ENCODE results near the gene PSMA4.
"Not testable (repeated sequence)": the region's sequence is repeated elsewhere in the genome, so short reads cannot be mapped to it uniquely, and the experiment has no call there.

PSMA4 gene

DNA sequence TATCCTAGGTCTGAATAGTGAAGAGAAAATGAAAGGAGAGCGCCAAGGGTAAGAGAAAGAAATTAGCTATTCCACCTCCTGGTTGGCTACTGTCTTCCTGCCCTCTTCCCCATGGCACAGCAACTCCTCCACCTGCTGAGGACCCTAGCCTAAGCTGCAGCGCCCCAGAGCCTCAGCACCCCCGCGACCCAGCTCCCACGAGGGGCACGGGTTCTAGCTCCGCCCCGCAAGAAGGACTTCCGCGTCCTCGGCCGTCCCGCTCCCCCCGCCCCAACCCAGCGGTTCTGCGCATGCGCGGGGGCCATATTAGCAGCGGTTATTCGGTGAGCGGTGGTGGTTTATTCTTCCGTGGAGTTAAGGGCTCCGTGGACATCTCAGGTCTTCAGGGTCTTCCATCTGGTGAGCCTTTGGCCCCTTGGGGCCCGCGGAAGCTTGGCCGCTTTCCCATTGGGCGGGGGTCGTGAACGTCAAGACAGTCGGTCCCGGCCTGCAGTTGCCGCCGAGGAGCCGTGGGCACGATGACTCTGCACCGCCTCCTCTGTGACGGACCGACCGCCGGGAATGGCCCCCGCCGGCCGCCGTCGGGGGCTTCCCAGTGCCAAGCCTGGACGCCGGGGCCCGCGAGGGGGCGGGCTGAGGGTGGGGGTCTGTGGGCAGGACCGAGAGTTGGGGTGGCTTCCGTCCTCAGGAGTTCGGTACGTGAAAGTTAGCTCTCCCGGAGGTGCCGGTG is at the start of gene PSMA4:
Gene PSMA4, plus strand, starts transcription at position 304 of the 730 bp plus-strand sequence. CDS start 1,484 bp downstream, outside the sequence.
- DNase-seq: peak; percentile 98

- DNase-seq: no peak
Measured at GRCh38 chr15:78492872-78493271, 47.4 kb upstream of the PSMA4 start.

GRCh38 chr15:78501857-78502256 is 38.4 kb upstream of the PSMA4 start:
- DNase-seq: no peak

DNA sequence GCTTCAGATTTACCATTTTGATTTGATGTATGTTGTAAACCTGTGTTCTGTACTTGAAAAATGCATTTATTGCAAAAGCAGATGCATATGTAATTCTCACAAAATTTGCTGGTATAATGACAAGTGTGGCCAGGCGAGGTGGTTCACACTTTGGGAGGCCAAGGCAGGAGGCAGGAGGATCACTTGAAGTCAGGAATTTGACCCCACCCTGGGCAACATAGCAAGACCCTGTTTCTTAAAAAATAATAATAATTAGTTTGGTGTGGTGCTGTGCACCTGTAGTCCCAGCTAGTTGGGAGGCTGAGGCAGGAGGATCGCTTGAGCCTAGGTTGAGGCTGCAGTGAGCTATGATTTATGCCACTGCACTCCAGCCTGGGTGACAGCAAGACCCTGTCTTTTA is 37.6 kb upstream of the PSMA4 start:
- DNase-seq: no peak

DNA sequence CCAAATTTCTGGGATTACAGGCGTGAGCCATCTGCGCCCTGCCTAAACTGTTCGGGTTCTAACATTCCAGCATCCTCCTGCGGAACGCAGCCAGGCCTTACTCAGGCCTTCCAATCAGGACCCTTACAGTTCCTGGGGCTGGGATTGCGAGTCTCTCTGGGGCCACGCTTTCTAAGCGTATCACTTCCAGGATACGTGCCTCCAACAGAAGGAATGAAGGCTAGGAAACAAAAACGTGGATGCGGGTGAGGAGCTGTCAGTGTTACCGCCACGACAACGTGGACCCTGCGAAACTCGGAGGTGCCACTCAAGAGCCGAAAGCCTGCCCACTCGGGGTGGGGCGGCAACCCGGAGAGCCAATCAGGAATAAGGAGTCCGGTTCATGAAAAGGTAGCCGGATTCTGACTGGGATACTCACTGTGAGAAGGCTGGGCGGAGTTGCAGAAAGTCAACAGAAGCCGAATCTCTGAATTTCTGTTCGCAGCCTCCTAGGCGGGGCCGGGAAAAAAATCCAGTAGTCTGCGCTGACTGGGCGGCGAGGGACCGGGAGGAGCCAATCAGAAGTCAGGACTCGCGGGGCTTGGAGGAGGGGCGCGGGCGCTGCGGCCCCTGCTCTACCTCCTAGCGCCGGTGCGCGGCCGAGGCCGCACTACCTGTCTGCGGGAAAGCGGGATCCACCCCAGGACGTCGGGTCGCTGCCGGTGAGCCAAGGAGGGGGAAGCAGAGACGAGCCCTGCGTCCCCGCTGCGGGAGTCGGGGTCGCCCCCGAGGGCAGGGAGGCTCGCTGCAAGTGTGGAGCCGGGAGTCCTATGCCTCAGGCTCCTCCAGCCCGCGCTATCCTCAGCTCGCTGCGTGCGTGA is 33.0 kb upstream of the PSMA4 start, which contains the start of gene HYKK:
Gene HYKK, plus strand, starts transcription at position 607 of the 860 bp plus-strand sequence. CDS start 5,512 bp downstream, outside the sequence.
- DNase-seq: peak; percentile 94

DNA sequence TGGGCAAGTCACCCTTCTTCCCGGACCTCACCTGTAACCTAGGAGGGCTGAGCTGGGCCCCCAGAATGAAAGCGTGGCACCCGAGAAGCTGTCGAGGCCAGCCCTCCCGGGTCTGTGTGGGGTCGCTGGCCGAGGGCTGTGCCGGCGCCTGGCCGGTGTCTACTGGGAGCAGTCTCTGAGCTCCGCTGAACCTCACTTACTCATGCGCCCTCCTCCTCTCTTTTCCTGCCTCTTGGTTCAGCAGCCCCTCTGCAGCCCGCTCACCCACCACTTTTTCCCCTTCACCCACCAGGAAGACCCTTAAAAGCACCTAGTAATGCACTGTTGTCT is 32.4 kb upstream of the PSMA4 start:
- DNase-seq: no peak

- DNase-seq: no peak
Measured at GRCh38 chr15:78508272-78508671, 32.0 kb upstream of the PSMA4 start.

DNA sequence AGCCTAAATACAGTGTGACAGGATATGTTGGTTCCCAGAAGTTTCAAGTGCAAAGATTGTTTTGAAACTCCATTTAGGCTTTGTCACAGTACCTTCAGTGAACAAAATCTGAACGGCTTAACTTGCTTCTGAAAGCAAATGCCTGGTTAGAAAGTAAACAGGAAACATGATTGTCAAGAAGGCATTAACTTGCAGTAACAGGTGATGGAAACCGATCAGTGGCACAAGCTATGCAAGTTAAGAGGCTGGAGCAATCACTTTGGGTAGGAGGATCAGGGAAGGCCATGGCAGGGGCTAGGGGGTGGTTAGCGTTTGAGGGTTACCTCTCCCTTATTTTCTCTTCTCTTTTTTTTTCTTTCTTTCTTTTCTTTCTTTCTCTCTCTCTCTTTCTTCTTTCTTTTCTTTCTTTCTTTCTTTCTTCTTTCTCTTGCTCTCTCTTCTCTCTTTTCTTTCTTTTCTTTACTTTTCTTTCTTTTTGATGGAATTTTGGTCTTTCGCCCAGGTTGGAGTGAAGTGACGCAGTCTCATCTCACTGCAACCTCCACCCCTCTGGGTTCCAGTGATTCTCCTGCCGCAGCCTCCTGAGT is 30.4 kb upstream of the PSMA4 start:
- DNase-seq: no peak

DNA sequence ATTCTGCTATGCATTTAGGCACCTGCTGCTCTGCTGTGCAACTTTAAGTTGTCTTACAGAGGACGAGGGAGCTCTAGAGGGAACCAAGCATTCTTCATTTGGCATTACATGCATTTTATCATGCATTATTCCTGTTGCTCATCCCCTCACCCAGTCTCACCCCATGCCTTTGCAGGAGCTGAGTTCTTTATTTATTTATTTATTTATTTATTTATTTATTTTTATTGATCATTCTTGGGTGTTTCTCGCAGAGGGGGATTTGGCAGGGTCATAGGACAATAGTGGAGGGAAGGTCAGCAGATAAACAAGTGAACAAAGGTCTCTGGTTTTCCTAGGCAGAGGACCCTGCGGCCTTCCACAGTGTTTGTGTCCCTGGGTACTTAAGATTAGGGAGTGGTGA is 20.2 kb upstream of the PSMA4 start:
- not testable (repeated sequence) for DNase-seq

DNA sequence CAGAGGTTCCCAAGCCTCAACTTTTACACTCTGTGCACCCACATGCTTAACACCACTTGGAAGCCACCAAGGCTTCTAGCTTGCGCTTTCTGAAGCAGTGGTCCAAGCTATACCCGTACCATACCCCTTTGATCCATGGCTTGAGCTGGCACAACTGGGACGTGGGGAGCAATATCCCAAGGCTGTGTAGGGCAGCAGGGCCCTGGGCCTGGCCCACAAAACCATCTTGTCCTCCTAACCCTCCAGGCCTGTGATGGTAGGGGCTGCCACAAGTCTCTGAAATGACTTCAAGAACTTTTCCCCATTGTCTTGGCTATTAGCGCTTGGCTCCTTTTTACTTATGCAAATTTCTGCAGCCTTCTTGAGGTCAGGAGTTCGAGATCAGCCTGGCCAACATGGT is 16.0 kb upstream of the PSMA4 start:
- DNase-seq: no peak

DNA sequence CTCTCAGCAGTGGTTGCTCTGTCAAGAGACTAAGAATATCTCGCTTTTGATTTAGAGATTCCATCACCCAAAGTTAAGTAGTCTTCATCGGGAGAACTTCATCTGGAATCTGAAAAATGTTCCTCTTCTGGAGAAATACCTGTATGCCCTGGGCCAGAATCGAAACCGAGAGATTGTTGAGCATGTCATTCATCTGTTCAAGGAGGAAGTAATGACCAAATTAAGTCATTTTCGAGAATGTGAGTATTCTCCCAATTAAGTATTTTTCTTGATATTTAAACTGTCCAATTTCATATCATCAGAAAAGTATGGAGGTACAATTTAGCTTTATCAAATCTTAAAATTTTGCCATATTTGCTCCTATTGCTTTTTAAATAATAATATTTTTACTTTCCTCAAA is 12.9 kb upstream of the PSMA4 start:
- no peak for DNase-seq

- no peak for DNase-seq
Measured at GRCh38 chr15:78533331-78533730, 6.9 kb upstream of the PSMA4 start.

DNA sequence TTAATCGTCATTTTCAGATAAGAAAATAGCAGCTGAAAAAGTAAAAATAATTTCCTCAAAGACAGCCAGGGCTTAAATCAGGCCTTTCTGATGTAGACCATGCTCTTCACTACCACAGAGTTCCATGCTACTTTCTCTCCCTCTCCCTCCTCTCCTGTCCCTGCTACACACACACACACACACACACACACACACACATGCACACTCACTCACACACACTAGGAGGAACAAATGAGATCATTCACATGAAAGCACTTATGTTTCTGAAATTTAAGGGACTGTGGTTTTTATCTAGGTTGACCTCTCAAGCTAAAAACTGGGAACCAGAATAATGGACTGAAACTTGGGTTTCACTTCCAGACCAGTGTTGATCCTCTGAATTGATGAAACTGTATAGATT is 4.1 kb upstream of the PSMA4 start:
- no peak for DNase-seq

DNA sequence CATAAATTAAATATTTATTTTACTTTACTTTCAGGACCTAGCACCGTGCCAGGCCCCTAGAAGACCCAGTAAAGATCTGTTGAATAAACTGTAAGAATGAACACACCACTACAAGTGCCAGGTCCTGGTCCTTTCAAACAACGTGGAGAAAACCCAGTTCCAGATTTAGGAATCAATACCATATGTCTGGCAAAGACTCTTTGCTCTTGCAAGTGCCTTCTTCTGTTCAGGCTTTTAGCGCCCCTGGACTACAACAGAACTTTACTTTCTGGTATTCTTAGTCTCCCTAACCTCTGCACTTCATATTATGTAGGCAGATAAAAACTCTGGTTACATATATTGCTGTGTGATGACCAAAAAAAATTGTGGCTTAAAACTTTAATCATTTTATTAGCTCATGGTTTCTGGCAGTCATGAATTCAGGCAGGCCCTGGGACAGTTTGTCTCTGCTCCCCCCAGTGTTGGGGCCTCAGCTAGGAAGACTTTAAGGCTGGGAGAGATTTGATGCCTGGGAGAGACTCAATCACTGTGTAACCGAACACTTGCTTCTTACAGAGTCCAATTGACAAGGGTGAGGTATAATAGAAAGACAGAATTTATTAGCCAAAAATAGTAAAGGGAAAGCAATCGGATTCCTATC is 2.9 kb upstream of the PSMA4 start:
- no peak for DNase-seq

DNA sequence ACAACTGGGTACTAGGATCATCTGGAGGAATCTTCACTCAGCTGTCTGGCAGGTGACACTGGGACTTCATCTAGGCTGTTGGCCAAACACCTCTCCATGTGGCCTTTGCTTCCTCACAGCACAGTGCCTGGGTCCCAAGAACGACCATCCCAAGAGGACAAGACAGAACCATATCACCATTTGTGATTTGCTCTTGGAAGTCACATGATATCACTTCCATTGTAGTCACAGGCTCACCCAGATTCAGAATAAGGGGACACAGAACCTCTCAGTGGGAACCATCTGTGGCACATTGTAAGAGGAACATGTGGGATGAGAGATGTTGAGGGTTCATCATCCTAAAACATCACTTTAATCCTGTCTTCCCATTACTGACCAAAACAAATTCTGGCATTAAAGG is 1.9 kb upstream of the PSMA4 start:
- DNase-seq: no peak

DNA sequence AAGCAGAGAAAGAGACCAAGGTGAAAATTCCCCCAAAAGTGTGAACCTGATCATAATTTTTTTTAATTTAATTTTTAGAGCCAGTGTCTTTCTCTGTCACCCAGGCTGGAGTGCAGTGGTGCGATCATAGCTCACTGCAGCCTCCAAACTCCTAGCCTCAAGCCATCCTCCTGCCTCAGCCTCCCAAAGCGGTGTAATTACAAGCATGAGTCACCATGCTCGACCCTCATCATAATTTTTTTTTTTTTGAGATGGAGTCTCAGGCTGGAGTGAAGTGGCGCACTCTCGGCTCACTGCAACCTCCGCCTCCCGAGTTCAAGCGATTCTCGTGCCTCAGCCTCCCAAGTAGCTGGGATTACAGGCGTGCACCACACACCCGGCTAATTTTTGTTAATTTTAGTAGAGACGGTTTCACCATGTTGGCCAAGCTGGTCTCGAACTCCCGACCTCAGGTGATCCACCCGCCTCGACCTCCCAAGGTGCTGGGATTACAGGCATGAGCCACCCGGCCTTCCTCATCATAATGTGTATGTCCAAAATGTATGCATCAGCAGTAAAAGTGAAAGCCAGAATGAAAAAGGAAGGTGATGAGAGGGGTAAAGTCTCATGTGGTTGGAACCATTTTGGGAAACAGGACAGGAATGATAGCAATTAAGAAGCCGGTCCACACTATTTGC is 642 bp upstream of the PSMA4 start:
- DNase-seq: not testable (repeated sequence)

GRCh38 chr15:78540871-78541743 is 863 bp downstream of the PSMA4 start:
- DNase-seq: no peak

- no peak for DNase-seq
Measured at GRCh38 chr15:78541744-78542034, 1.4 kb downstream of the PSMA4 start.

- DNase-seq: no peak
Measured at GRCh38 chr15:78542647-78543046, 2.4 kb downstream of the PSMA4 start.

DNA sequence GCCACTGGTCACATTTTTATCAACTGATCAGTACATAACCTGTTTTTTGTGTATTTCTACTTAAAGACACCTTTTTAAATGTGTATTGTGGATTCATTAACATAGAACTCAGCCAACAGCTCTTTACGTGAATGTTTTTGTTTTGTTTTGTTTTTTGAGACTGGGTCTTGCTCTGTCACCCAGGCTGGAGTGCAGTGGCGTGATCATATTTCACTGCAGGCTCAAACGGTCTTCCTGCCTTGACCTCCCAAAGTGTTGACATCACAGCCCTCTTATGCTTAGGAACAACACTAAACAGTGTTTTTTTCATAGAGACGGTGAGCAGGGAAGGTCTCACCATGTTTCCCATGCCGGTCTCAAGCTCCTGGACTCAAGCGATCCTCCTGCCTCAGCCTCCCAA is 9.9 kb downstream of the PSMA4 start:
- no peak for DNase-seq

- DNase-seq: no peak
Measured at GRCh38 chr15:78550815-78551214, 10.6 kb downstream of the PSMA4 start.

GRCh38 chr15:78551902-78552301 is 11.7 kb downstream of the PSMA4 start:
- no peak for DNase-seq

Measured in retina (tissue), 1 donor.